Stimulated activated CD4-positive, alpha-beta T cell treated with anti-CD3 and anti-CD28 coated beads, TNF-alpha, amount 100 ng/mL, for 24 hours (primary cell): Measurements from ENCODE around the gene WFDC10B.
"Not testable (repeated sequence)": the region's sequence is repeated elsewhere in the genome, so short reads cannot be mapped to it uniquely, and the experiment has no call there.

ENCODE experiments used
- DNase-seq, 3 experiments: peaks; one replicate each; pipeline ENCODE4 v3.0.0-alpha.2; 2020; ENCODE audit warnings: low read depth in 3 of 3

The WFDC10B gene

DNA sequence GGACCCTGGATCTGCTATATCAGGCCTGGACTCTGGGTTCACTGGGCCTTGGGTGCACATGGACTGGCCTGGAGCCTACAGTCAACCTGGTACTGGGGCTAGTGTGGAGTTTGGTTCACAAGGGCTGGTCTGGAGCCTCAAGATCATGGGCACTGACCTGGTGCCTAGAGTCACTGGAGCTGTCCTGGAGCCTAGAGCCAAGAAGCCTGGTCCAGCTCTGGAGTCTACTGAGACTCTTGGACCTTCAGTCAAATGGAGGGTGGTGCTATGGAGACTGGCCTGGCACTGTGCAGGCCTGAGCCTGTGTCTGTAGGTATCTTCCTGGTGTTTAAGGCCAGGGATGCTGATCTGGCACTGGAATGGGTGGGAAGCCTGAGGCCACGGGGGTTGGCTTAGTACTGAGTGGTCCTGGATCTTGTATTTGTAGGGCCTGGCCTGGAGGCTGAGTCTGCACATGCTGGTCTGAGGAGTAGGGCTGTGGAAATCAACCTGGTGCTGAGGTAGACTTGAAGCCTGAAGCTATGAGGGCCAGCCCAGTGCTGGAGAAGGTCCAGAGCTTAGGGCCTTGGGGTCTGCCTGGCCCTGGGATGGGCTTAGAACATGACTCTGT, 57.3 kb downstream of the WFDC10B start:
- DNase-seq: no peak

DNA sequence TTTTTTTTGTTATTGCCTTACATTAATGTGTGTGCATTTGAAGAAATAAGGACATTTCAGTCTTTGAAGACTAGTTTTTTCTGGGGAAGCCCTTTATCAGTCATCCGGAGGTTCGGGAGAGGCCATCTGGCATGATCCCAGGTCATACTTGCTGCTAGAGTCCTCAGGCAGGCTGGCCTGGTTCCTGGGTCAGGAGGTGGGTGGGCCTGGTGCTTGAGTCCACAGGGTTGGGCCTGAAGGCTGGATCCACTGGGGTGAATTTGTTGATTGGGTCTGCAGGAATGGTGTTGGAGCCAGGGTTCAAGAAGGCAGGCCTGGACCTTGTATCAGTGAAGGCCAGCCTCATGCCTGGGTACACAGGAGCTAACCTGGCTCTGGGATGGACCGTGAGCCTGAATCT, 57.9 kb downstream of the WFDC10B start:
- DNase-seq: no peak

DNA sequence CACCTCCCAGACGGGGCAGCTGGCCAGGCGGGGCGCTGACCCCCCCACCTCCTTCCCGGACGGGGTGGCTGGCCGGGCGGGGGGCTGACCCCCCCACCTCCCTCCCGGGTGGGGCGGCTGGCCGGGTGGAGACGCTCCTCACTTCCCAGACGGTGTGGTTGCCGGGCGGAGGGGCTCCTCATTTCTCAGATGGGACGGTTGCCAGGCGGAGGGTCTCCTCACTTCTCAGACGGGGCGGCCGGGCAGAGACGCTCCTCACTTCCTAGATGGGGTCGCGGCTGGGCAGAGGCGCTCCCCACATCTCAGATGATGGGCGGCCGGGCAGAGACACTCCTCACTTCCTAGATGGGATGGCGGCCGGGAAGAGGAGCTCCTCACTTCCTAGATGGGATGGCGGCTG, 59.0 kb downstream of the WFDC10B start:
- DNase-seq: not testable (repeated sequence)

DNA sequence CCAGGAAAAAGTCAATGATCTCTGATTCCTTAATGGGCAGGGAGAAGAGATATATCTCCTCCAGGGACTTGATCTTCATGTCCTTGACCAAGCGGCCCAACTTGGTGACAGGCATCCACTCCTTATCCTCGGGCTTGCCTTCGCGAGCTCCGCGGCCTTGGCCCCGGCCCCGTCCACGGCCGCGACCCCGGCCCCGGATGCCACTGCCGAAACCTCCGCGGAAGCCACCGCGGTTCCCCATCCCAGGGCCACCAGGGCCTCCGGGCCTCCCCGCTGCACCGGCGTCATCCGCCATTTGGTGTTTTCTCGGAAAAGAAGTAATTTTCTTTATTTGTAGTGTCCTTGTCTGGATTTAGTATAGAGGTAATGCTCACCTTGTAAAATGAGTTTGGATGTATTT, 63.7 kb downstream of the WFDC10B start:
- not testable (repeated sequence) for DNase-seq

DNA sequence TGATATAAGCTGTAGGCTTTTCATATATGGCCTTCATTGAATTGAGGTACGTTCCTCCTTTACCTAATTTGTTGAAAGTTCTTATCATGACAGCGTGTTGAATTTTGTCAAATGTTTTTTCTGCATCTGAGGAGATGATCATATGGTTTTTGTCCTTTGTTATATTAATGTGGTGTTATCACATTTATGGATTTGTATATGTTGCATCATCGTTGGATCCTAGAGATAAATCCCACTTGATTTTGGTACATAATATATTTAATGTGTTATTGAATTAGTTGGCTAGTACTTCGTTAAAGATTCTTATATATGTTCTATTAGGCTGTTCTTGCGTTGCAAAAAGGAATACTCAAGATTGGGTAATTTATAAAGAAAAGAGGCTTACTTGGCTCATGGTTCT, 65.1 kb downstream of the WFDC10B start:
- DNase-seq: no peak

DNA sequence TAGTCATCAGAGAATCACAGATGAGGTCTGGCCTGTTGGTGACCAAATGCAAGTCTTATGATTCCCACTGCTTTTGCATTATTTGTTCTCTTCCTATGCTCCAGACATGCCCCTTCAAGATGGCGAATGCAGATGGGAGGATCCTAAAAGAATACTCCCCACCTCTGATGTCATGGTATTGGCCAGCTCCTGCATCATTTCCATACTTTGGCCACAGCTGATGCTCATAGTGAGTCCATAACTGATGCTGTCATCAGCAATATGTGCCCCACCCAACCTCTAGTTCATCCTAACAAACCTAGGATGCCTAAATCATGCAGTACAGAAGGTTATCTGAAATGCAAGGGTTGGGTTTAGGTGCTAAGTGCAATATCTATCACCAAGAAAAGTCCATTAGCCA, 68.3 kb downstream of the WFDC10B start:
- DNase-seq: no peak
